ENCODE measurements around the gene MED15. TPM values are rescaled to one million over a fixed set of nuclear protein-coding genes. Genes with fewer than 3 reads are reported as not detected.

Gene MED15
- total RNA-seq, 1 experiment from 2014 or later: 59.3 TPM

- Histone ChIP-seq H3K27ac (ENCODE audit: low read length) (no peak overlapping the region), H3K27me3 (ENCODE audit: control insufficient read depth, insufficient read depth, low read length) (no peaks in the 10 kb centered on the region), H3K36me3 (ENCODE audit: control insufficient read depth, insufficient read depth, low read length) (no peaks in the 10 kb centered on the region), H3K4me3 (ENCODE audit: low read depth in 2 of 2, low read length in 2 of 2) (no peak overlapping the region), H3K9me3 (ENCODE audit: control insufficient read depth, insufficient read depth, low read depth, low read length) (no peaks in the 10 kb centered on the region), H3K4me1 (ENCODE audit: control insufficient read depth, insufficient read depth, low read length) (no peaks in the 10 kb centered on the region)
- ChIA-PET POLR2A (no interaction called here), CTCF (no interaction called here)
- TF ChIP-seq TCF7L2 (IDR thresholded peaks at IDR 0.05; ENCODE audit: low read depth, low read length) (no peak), POLR2AphosphoS5 (IDR thresholded peaks at IDR 0.05; ENCODE audit: low read depth, low read length) (no peak), REST (IDR thresholded peaks at IDR 0.05; ENCODE audit: insufficient read depth in 1 of 2, low read depth in 2 of 2, low read length in 1 of 2) (no peak), SIN3A (IDR thresholded peaks at IDR 0.05; ENCODE audit: borderline replicate concordance, insufficient read depth, low read depth, low read length) (no peak), CTCF (IDR thresholded peaks at IDR 0.05) (no peak)
- DNase-seq (ENCODE audit: low read depth, low spot score) (no peak), ATAC-seq (no peak)
- no TSS peak for BruUV-seq (replicated peaks)
- in situ Hi-C loops (cut with HindIII; ENCODE audit: low pct_unique_long_range_greater_than_20kb, low sequenced_read_pairs) (no loop called here), intact Hi-C loops (cut with micrococcal nuclease; ENCODE audit: unreplicated experiment) (no loop called here)
Measured at GRCh38 chr22:20610757-20611156, 103.3 kb downstream of the MED15 start.

- Histone ChIP-seq H3K9me3 (ENCODE audit: control insufficient read depth, insufficient read depth, low read depth, low read length) (no peaks in the 10 kb centered on the region), H3K27ac (ENCODE audit: low read length) (no peak overlapping the region), H3K4me1 (ENCODE audit: control insufficient read depth, insufficient read depth, low read length) (no peaks in the 10 kb centered on the region), H3K4me3 (ENCODE audit: low read depth in 2 of 2, low read length in 2 of 2) (no peak overlapping the region), H3K36me3 (ENCODE audit: control insufficient read depth, insufficient read depth, low read length) (no peaks in the 10 kb centered on the region), H3K27me3 (ENCODE audit: control insufficient read depth, insufficient read depth, low read length) (no peaks in the 10 kb centered on the region)
- POLR2A ChIA-PET: no interaction called here
- ATAC-seq (no peak), DNase-seq (ENCODE audit: low read depth, low spot score) (no peak)
- no TSS peak for BruUV-seq (replicated peaks)
- TF ChIP-seq TCF7L2 (IDR thresholded peaks at IDR 0.05; ENCODE audit: low read depth, low read length) (no peak), REST (IDR thresholded peaks at IDR 0.05; ENCODE audit: insufficient read depth in 1 of 2, low read depth in 2 of 2, low read length in 1 of 2) (no peak), SIN3A (IDR thresholded peaks at IDR 0.05; ENCODE audit: borderline replicate concordance, insufficient read depth, low read depth, low read length) (no peak), CTCF (IDR thresholded peaks at IDR 0.05) (no peak), POLR2AphosphoS5 (IDR thresholded peaks at IDR 0.05; ENCODE audit: low read depth, low read length) (no peak)
- intact Hi-C loops (cut with micrococcal nuclease; ENCODE audit: unreplicated experiment) (no loop called here), in situ Hi-C loops (cut with HindIII; ENCODE audit: low pct_unique_long_range_greater_than_20kb, low sequenced_read_pairs) (no loop called here)
- CTCF ChIA-PET: no interaction called here
Measured at GRCh38 chr22:20611418-20611817, 104.0 kb downstream of the MED15 start.
